K562 (cell line): ENCODE results near the gene HSD11B2.

Experiments used
- EZH2 ChIP-seq: IDR thresholded peaks from 2 replicates; pipeline ENCODE4 v1.6.1; 2012; ENCODE audit warnings: low read depth, mild to moderate bottlenecking, inconsistent platforms, low read length, borderline replicate concordance
- KLF6 ChIP-seq: fragments of 250-450 bp; sonication (Bioruptor Pico); IDR thresholded peaks from 2 replicates; pipeline ENCODE4 v1.4.0; 2020; ENCODE audit warnings: mild to moderate bottlenecking, moderate library complexity, borderline replicate concordance
- L3MBTL2 ChIP-seq: fragments of 450-650 bp; IDR thresholded peaks from 2 replicates; pipeline ENCODE4 v1.6.1; 2016; ENCODE audit warnings: mild to moderate bottlenecking, moderate library complexity
- TF ChIP-seq, protein P1 (sequence below): IDR thresholded peaks from 2 replicates; pipeline ENCODE4 v1.6.1; 2016; ENCODE audit warnings: missing genetic modification characterization, missing compliant biosample characterization
- TF ChIP-seq, protein P2 (sequence below): sonication (generic); formaldehyde crosslinking; IDR thresholded peaks from 2 replicates; pipeline ENCODE4 v1.8.0; 2022; ENCODE audit warnings: missing genetic modification reagents, mild to moderate bottlenecking, borderline replicate concordance

DNA sequence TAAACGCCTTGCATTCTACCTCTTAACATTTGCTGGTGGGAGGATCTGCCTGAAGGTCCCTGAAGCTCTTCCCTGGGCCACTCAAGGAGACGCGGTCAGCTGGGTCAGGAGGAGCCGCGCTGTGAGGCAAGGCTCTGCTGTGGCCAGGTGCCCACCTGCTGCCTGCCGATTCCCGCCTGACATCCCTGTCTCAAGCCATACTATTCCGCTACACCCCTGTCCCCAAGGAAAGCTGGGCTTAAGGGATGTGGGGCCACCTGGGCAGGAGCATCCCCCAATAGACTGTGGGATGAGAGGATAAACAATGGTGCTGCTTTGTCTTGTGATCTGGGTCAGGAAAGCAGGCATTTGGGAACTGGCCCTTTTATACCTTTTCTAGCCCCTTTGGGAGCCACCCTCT is 42.7 kb upstream of the HSD11B2 start:
- TF ChIP-seq, protein P1, sequence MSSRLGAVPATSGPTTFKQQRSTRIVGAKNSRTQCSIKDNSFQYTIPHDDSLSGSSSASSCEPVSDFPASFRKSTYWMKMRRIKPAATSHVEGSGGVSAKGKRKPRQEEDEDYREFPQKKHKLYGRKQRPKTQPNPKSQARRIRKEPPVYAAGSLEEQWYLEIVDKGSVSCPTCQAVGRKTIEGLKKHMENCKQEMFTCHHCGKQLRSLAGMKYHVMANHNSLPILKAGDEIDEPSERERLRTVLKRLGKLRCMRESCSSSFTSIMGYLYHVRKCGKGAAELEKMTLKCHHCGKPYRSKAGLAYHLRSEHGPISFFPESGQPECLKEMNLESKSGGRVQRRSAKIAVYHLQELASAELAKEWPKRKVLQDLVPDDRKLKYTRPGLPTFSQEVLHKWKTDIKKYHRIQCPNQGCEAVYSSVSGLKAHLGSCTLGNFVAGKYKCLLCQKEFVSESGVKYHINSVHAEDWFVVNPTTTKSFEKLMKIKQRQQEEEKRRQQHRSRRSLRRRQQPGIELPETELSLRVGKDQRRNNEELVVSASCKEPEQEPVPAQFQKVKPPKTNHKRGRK (tag) = no peak
- TF ChIP-seq, protein P2, sequence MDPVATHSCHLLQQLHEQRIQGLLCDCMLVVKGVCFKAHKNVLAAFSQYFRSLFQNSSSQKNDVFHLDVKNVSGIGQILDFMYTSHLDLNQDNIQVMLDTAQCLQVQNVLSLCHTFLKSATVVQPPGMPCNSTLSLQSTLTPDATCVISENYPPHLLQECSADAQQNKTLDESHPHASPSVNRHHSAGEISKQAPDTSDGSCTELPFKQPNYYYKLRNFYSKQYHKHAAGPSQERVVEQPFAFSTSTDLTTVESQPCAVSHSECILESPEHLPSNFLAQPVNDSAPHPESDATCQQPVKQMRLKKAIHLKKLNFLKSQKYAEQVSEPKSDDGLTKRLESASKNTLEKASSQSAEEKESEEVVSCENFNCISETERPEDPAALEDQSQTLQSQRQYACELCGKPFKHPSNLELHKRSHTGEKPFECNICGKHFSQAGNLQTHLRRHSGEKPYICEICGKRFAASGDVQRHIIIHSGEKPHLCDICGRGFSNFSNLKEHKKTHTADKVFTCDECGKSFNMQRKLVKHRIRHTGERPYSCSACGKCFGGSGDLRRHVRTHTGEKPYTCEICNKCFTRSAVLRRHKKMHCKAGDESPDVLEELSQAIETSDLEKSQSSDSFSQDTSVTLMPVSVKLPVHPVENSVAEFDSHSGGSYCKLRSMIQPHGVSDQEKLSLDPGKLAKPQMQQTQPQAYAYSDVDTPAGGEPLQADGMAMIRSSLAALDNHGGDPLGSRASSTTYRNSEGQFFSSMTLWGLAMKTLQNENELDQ = no peak
- TF ChIP-seq L3MBTL2 (no peak), KLF6 (CRISPR knock-in tag) (no peak), EZH2 (no peak)
